Mucosa of rectum (tissue), 2 donors: Measurements from ENCODE around the gene DNAJB6.

Source experiments
- H3K27ac ChIP-seq, 2 donors: one replicate each; pipeline ENCODE4 v1.7.0; 2013; ENCODE audit warnings: inconsistent platforms in 2 of 2, low read depth in 2 of 2, low read length in 2 of 2
- H3K27me3 ChIP-seq, 2 donors: one replicate each; pipeline ENCODE4 v1.7.0; 2013; ENCODE audit warnings: low read length in 2 of 2; ENCODE audit not compliant: control insufficient read depth in 2 of 2, insufficient read depth in 2 of 2
- H3K36me3 ChIP-seq, 2 donors: one replicate each; pipeline ENCODE4 v1.7.0; 2013; ENCODE audit warnings: low read length in 2 of 2; ENCODE audit not compliant: control insufficient read depth in 2 of 2, insufficient read depth in 2 of 2
- H3K4me1 ChIP-seq, 2 donors: one replicate each; pipeline ENCODE4 v1.7.0; 2013; ENCODE audit warnings: low read length in 2 of 2, mild to moderate bottlenecking in 1 of 2; ENCODE audit not compliant: control insufficient read depth in 2 of 2, insufficient read depth in 2 of 2
- H3K4me3 ChIP-seq, 2 donors: one replicate each; pipeline ENCODE4 v1.7.0; 2013; ENCODE audit warnings: low read length in 2 of 2
- H3K9ac ChIP-seq, 2 donors: one replicate each; pipeline ENCODE4 v1.7.0; 2013; ENCODE audit warnings: low read length in 2 of 2, low read depth in 1 of 2, mild to moderate bottlenecking in 1 of 2
- H3K9me3 ChIP-seq, 2 donors: one replicate each; pipeline ENCODE4 v1.7.0; 2013; ENCODE audit warnings: low read length in 2 of 2; ENCODE audit not compliant: control insufficient read depth in 2 of 2
- donor health status: healthy.
- donor health status: Normal muscosa, but diverticular disease.

The DNAJB6 gene

DNA sequence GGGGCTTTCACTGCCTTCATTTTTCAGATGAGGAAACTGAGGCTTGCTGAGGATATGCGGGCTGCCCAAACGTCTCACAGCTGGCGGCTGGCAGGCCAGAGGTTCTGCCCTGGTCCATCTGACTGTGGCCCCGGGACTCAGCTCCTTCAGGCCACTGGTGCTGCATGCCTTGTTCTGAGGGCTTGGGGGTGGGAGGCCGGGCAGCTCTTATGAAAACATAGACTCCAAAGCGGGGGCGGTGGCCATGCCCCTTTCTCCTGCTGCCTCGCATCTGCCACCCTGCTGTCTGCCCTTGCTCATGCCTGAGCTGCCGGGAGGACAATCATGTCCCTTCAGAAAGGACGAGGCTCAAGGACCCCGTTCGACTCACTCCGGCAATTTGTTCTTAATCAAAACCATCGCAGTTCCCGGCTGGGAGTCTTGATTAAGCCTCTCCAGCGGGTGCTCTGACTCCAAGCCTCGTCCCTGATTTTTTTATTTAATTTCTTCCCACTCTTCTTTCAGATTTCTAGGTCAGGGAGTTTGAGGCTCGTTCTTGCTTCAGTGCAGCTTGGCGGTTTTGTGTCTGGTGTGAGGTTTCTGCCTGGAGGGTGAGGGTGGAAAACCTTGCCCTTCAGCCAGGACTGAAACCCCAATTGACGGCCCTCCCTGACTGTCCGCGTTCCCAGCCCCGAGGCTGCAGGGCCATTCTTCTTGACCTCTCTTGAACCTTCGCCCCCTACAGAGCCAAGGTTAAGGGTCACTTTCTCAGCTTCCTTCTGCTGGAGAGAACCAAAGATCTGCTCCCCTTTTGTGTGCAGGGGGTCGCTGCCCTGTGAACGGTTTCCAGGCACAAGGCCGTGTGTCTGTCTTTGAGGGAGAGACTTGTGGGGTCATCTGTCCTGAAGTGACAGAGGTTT, 120.8 kb downstream of the DNAJB6 start:
- Histone ChIP-seq H3K9ac (no peak overlapping the region), H3K4me3 (no peak overlapping the region), H3K9me3 (no peaks in the 10 kb centered on the region), H3K27ac (no peak overlapping the region), H3K4me1 (no peaks in the 10 kb centered on the region), H3K36me3 (no peaks in the 10 kb centered on the region), H3K27me3 (no peaks in the 10 kb centered on the region)

- H3K4me3 ChIP-seq, result no peak overlapping the region
- no peaks in the 10 kb centered on the region for H3K27me3 ChIP-seq
- H3K9me3 ChIP-seq, result no peaks in the 10 kb centered on the region
- H3K36me3 ChIP-seq, result no peaks in the 10 kb centered on the region
- H3K9ac ChIP-seq, result no peak overlapping the region
- H3K4me1 ChIP-seq, result no peaks in the 10 kb centered on the region
- H3K27ac ChIP-seq, result no peak overlapping the region
These were observed 121.4 kb downstream of the DNAJB6 start for GRCh38 chr7:157458254-157458633.

DNA sequence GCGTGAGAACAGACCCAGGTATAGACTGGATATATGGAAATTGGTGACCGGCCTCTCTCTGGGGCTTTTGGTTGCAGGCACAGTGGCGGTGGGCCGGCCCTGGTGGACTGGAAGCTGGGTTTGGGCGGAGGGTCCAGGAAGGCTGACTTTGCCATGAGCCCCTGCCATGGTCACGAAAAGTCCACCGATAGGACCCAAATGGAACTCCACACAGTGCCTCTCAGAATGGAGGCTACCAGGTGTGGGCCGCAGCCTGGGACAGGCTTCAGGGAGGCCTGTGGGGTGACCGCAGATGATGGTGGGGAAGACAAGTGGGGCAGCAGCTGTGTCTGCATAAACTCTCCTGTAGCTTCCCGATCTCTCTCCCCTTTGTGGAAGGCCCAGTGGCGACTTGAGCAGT, 123.2 kb downstream of the DNAJB6 start:
- Histone ChIP-seq H3K9ac (no peak overlapping the region), H3K4me3 (no peak overlapping the region), H3K4me1 (no peaks in the 10 kb centered on the region), H3K27ac (no peak overlapping the region), H3K27me3 (peaks cover 0 to 3% of the 10 kb centered on the region in 2 donors), H3K36me3 (no peaks in the 10 kb centered on the region), H3K9me3 (no peaks in the 10 kb centered on the region)

- no peaks in the 10 kb centered on the region for H3K9me3 ChIP-seq
- no peak overlapping the region for H3K4me3 ChIP-seq
- no peaks in the 10 kb centered on the region for H3K36me3 ChIP-seq
- H3K9ac ChIP-seq, result no peak overlapping the region
- no peak overlapping the region for H3K27ac ChIP-seq
- H3K27me3 ChIP-seq, result peaks cover 0 to 3% of the 10 kb centered on the region in 2 donors
- H3K4me1 ChIP-seq, result no peaks in the 10 kb centered on the region
These were observed 123.9 kb downstream of the DNAJB6 start for GRCh38 chr7:157460721-157461120.

DNA sequence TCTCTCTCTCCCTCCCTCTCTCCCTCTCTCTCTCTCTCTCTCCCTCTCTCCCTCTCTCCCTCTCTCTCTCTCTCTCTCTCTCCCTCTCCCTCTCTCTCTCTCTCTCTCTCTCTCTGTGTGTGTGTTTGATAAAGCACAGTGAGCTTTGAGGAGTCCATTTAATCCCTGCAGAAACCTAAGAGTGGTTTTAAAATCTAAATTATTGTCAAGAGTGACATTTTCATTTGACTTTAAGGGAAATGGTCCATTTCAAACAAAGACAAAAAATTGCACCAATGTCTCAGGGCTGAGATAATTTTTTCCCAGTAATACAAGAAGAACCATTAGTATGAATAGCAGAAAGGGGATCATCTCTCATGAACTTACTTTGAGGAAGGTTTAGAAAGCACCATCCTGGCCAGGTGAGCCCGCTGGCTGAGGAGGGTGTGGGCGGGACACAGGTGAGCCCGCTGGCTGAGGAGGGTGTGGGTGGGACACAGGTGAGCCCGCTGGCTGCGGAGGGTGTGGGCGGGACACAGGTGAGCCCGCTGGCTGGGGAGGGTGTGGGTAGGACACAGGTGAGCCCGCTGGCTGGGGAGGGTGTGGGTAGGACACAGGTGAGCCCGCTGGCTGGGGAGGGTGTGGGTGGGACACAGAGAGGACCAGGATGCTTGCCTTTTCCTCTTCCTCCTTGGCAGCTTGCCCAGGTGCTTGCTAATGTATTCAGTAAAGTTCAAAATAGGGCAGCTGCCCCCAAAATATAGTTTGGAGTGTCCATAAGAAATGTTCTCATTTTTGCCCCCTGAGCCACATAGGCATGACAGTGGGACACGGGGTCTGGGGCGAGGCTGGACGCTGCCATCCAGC, 125.0 kb downstream of the DNAJB6 start:
- H3K9ac ChIP-seq, result no peak overlapping the region
- H3K27ac ChIP-seq, result no peak overlapping the region
- H3K4me1 ChIP-seq, result no peaks in the 10 kb centered on the region
- no peaks in the 10 kb centered on the region for H3K36me3 ChIP-seq
- peaks cover 0 to 3% of the 10 kb centered on the region in 2 donors for H3K27me3 ChIP-seq
- no peaks in the 10 kb centered on the region for H3K9me3 ChIP-seq
- no peak overlapping the region for H3K4me3 ChIP-seq

DNA sequence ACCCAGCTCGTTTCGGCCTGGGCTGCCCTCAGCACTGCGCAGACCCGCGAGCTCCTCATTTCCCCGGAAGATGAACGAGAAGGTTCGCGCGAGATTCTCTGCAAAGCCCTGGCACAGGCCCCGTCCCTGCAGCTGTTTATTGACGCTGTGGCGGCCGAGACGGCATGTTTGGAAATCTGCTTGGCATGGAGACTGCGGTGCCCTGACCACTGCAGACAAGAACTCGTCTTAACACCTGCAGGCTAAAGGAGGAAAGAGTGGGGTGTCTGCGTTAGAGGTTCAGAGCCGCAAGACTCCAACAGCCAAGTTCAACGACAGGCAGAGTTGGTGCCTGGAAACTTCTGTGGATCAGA, 125.6 kb downstream of the DNAJB6 start:
- H3K36me3 ChIP-seq, result no peaks in the 10 kb centered on the region
- no peaks in the 10 kb centered on the region for H3K9me3 ChIP-seq
- no peak overlapping the region for H3K27ac ChIP-seq
- H3K27me3 ChIP-seq, result peaks cover 0 to 3% of the 10 kb centered on the region in 2 donors
- H3K4me3 ChIP-seq, result no peak overlapping the region
- H3K4me1 ChIP-seq, result no peaks in the 10 kb centered on the region
- H3K9ac ChIP-seq, result no peak overlapping the region

GRCh38 chr7:157462840-157463239, 126.0 kb downstream of the DNAJB6 start:
- Histone ChIP-seq H3K27me3 (peaks cover 0 to 3% of the 10 kb centered on the region in 2 donors), H3K9ac (no peak overlapping the region), H3K9me3 (no peaks in the 10 kb centered on the region), H3K27ac (no peak overlapping the region), H3K36me3 (no peaks in the 10 kb centered on the region), H3K4me3 (no peak overlapping the region), H3K4me1 (no peaks in the 10 kb centered on the region)

- Histone ChIP-seq H3K27ac (no peak overlapping the region), H3K9me3 (no peaks in the 10 kb centered on the region), H3K4me1 (no peaks in the 10 kb centered on the region), H3K36me3 (no peaks in the 10 kb centered on the region), H3K9ac (no peak overlapping the region), H3K27me3 (peaks cover 0 to 3% of the 10 kb centered on the region in 2 donors), H3K4me3 (no peak overlapping the region)
These were observed 126.4 kb downstream of the DNAJB6 start for GRCh38 chr7:157463245-157463644.

DNA sequence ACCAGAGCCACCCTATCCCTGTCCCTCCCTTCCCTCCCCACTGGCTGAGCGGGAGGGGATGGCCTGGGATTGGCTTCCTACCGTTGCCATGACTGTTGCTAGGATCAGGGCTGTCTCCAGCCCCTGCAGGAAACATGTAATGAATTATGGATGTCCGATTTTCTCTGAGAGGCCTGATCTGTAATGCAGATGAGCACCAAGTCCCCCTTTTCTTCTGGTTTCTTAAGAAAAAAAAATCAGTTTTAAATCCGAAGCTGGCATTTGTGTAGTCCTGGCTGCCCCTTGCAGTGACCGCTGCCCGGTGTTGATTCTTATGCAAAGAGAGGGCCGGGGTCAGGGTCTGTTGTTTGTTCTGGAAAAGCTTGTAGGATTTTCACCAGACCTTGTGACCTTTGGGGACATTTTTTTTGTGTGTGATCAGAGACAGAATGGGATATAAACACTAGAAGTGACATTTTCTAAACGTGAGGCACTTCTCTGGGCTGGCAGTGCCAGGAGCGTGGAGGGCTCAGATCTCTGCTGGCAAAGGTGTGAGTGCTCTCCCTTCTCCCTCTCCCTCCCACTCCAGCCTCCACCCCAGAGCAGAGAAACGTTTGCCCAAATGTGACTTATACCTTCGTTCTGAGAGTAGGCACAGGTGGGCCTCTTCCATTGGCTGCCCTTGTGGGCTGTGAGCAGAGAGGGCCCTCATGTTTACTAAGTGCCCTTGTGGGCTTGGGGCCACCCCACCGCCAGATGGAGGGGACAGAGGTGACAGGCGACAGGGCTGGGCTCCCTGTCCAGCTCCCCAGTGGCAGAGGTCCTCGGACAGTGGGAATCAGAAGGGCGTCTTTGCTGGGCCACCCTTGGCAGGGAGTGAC, 127.5 kb downstream of the DNAJB6 start:
- no peaks in the 10 kb centered on the region for H3K36me3 ChIP-seq
- H3K9me3 ChIP-seq, result no peaks in the 10 kb centered on the region
- H3K9ac ChIP-seq, result no peak overlapping the region
- H3K27me3 ChIP-seq, result peaks cover 0 to 3% of the 10 kb centered on the region in 2 donors
- H3K4me1 ChIP-seq, result no peaks in the 10 kb centered on the region
- no peak overlapping the region for H3K27ac ChIP-seq
- no peak overlapping the region for H3K4me3 ChIP-seq
